H1 (cell line): ENCODE measurements around the gene SI. TPM values are rescaled to one million over a fixed set of nuclear protein-coding genes. Genes with fewer than 3 reads are reported as not detected.

Experiments used
- CTCF ChIA-PET: fragments of 300-600 bp; sonication (Branson Sonifier 250); formaldehyde crosslinking; loops from one replicate; lab custom pipeline; 2021; ENCODE audit not compliant: partially characterized antibody; lab: Charles Lee
- POLR2A ChIA-PET: fragments of 300-600 bp; sonication (Branson Sonifier 250); formaldehyde crosslinking; loops from one replicate; lab custom pipeline; 2021; ENCODE audit warnings: inconsistent platforms; ENCODE audit not compliant: partially characterized antibody; lab: Charles Lee
- DNase-seq, 2 experiments: peaks; one replicate each; pipeline versions ENCODE4 v3.0.0 to v3.0.0-alpha.2; 2010 to 2022; ENCODE audit warnings: low spot score in 2 of 2, low read depth in 1 of 2, mixed read lengths in 1 of 2
- FAIRE-seq: peaks from 2 replicates; lab custom pipeline; 2011; peaks lifted over from hg19 to GRCh38; lab: Jason Lieb, UNC
- H2AFZ ChIP-seq: 2 replicates; pipeline ENCODE4 v1.8.1; 2012; ENCODE audit warnings: low read length, inconsistent platforms
- H2AK5ac ChIP-seq: 2 replicates; pipeline ENCODE4 v1.6.1; 2013; ENCODE audit warnings: low read depth, low read length
- H2BK120ac ChIP-seq: replicated peaks from 2 replicates; pipeline ENCODE3; 2013; ENCODE audit warnings: low read depth, low read length, inconsistent platforms
- H2BK12ac ChIP-seq: 2 replicates; pipeline ENCODE4 v1.6.1; 2013; ENCODE audit warnings: low read depth, low read length
- H2BK15ac ChIP-seq: 2 replicates; pipeline ENCODE4 v1.6.1; 2013; ENCODE audit warnings: low read length
- H2BK20ac ChIP-seq: 2 replicates; pipeline ENCODE4 v1.6.1; 2013; ENCODE audit warnings: low read length
- H2BK5ac ChIP-seq: 2 replicates; pipeline ENCODE4 v1.6.1; 2013; ENCODE audit warnings: low read depth, low read length
- H3K14ac ChIP-seq: 2 replicates; pipeline ENCODE4 v1.6.1; 2013; ENCODE audit warnings: inconsistent platforms; ENCODE audit not compliant: insufficient read length
- H3K18ac ChIP-seq: 2 replicates; pipeline ENCODE4 v1.6.1; 2013; ENCODE audit warnings: low read length; ENCODE audit errors: extremely low read depth
- H3K23ac ChIP-seq: 2 replicates; pipeline ENCODE4 v1.6.1; 2013; ENCODE audit warnings: inconsistent platforms; ENCODE audit not compliant: insufficient read length
- H3K23me2 ChIP-seq: 2 replicates; pipeline ENCODE4 v1.6.1; 2013; ENCODE audit warnings: low read depth, low read length
- H3K27ac ChIP-seq: 2 replicates; pipeline ENCODE4 v1.6.1; 2011; ENCODE audit warnings: low read depth, low read length, inconsistent platforms
- H3K27me3 ChIP-seq, 4 experiments: replicated peaks in 1 of 4; 1 replicate in 1 of 4; 2 replicates in 3 of 4; pipeline versions ENCODE4 v1.6.1 to v1.8.1; 2011 to 2013; ENCODE audit warnings: low read length in 3 of 4, mild to moderate bottlenecking in 3 of 4, inconsistent platforms in 2 of 4, mixed read lengths in 2 of 4, moderate library complexity in 1 of 4; ENCODE audit not compliant: control insufficient read depth in 3 of 4, insufficient read depth in 3 of 4; ENCODE audit errors: extremely low read depth in 1 of 4
- H3K36me3 ChIP-seq, 4 experiments: 2 replicates each; pipeline versions ENCODE4 v1.6.1 to v1.8.1; 2011 to 2013; ENCODE audit warnings: mild to moderate bottlenecking in 4 of 4, low read length in 3 of 4, moderate library complexity in 2 of 4, control low read depth in 1 of 4, inconsistent platforms in 1 of 4; ENCODE audit not compliant: insufficient read depth in 4 of 4, control insufficient read depth in 2 of 4
- H3K4ac ChIP-seq: replicated peaks from 2 replicates; pipeline ENCODE3; 2013; ENCODE audit warnings: low read length, low read depth, mixed read lengths, inconsistent platforms; ENCODE audit not compliant: insufficient read length
- H3K4me1 ChIP-seq, 4 experiments: replicated peaks in 1 of 4; 1 replicate in 1 of 4; 2 replicates in 3 of 4; pipeline versions ENCODE4 v1.6.1 to v1.8.1; 2011 to 2013; ENCODE audit warnings: low read length in 3 of 4, inconsistent platforms in 2 of 4, mixed read lengths in 1 of 4; ENCODE audit not compliant: insufficient read depth in 4 of 4, control insufficient read depth in 3 of 4
- H3K4me2 ChIP-seq, 2 experiments: 2 replicates each; pipeline versions ENCODE4 v1.6.1 to v1.8.1; 2011 to 2013; ENCODE audit warnings: low read depth in 2 of 2, low read length in 2 of 2, control low read depth in 1 of 2, inconsistent platforms in 1 of 2, mild to moderate bottlenecking in 1 of 2; ENCODE audit not compliant: insufficient read depth in 1 of 2
- H3K4me3 ChIP-seq, 4 experiments: fragments of 200-600, 300-600 bp in 1 of 4; sonication (generic), shearing (Covaris generic), sonication (Bioruptor Twin) in 1 of 4; 2 replicates each; pipeline versions ENCODE4 v1.5.1 to v1.8.1; 2011 to 2016; ENCODE audit warnings: low read length in 4 of 4, low read depth in 3 of 4, control low read depth in 2 of 4, inconsistent platforms in 2 of 4, mild to moderate bottlenecking in 2 of 4, mixed read lengths in 1 of 4, moderate library complexity in 1 of 4; ENCODE audit not compliant: insufficient read depth in 2 of 4; ENCODE audit errors: extremely low read depth in 1 of 4
- H3K56ac ChIP-seq: replicated peaks from 2 replicates; pipeline ENCODE3; 2013; ENCODE audit warnings: low read depth, mild to moderate bottlenecking, mixed read lengths, low read length, inconsistent platforms; ENCODE audit not compliant: insufficient read length
- H3K79me1 ChIP-seq: 2 replicates; pipeline ENCODE4 v1.6.1; 2013; ENCODE audit warnings: low read depth, low read length, control low read depth
- H3K79me2 ChIP-seq, 2 experiments: 2 replicates each; pipeline versions ENCODE4 v1.6.1 to v1.8.1; 2012 to 2013; ENCODE audit warnings: low read length in 2 of 2, mild to moderate bottlenecking in 2 of 2, inconsistent platforms in 1 of 2; ENCODE audit not compliant: insufficient read depth in 2 of 2, control insufficient read depth in 1 of 2
- H3K9ac ChIP-seq, 4 experiments: replicated peaks in 1 of 4; 1 replicate in 1 of 4; 2 replicates in 3 of 4; pipeline versions ENCODE4 v1.6.1 to v1.8.1; 2011 to 2013; ENCODE audit warnings: low read depth in 3 of 4, low read length in 3 of 4, control low read depth in 2 of 4, mild to moderate bottlenecking in 2 of 4, moderate library complexity in 2 of 4, inconsistent platforms in 1 of 4; ENCODE audit errors: extremely low read depth in 1 of 4
- H3K9me3 ChIP-seq, 2 experiments: 2 replicates each; pipeline versions ENCODE4 v1.6.1 to v1.8.1; 2012 to 2013; ENCODE audit warnings: mild to moderate bottlenecking in 2 of 2, moderate library complexity in 2 of 2, control low read depth in 1 of 2, inconsistent platforms in 1 of 2, low read depth in 1 of 2, low read length in 1 of 2, mixed read lengths in 1 of 2; ENCODE audit not compliant: insufficient read depth in 2 of 2
- H4K20me1 ChIP-seq, 2 experiments: replicated peaks in 1 of 2; 2 replicates each; pipeline versions ENCODE3 to v1.8.1; 2011 to 2013; ENCODE audit warnings: inconsistent platforms in 2 of 2, low read length in 2 of 2, mild to moderate bottlenecking in 1 of 2; ENCODE audit not compliant: insufficient read depth in 2 of 2, control insufficient read depth in 1 of 2
- H4K5ac ChIP-seq: 2 replicates; pipeline ENCODE4 v1.6.1; 2013; ENCODE audit warnings: low read length, low read depth, mixed read lengths, inconsistent platforms; ENCODE audit not compliant: insufficient read length
- H4K8ac ChIP-seq: 2 replicates; pipeline ENCODE4 v1.8.0; 2013; ENCODE audit warnings: mild to moderate bottlenecking, moderate library complexity, low read length, inconsistent platforms; ENCODE audit not compliant: insufficient read depth; ENCODE audit errors: extremely low read depth
- H4K91ac ChIP-seq: replicated peaks from 2 replicates; pipeline ENCODE3; 2013; ENCODE audit warnings: low read length, mixed read lengths, inconsistent platforms; ENCODE audit not compliant: insufficient read length
- BCL11A ChIP-seq, 2 experiments: IDR thresholded peaks; one replicate each; pipeline ENCODE4 v1.6.1; 2011; ENCODE audit warnings: low read depth in 2 of 2, low read length in 2 of 2, mild to moderate bottlenecking in 2 of 2
- CEBPB ChIP-seq: IDR thresholded peaks from 2 replicates; pipeline ENCODE4 v1.6.1; 2012; ENCODE audit warnings: low read depth, low read length
- CHD1 ChIP-seq: IDR thresholded peaks from 2 replicates; pipeline ENCODE4 v1.6.1; 2012; ENCODE audit warnings: low read depth, low read length, improper control_type of control experiment
- SIX5 ChIP-seq: IDR thresholded peaks from 2 replicates; pipeline ENCODE4 v1.6.1; 2011; ENCODE audit warnings: mild to moderate bottlenecking, low read depth, low read length
- TAF7 ChIP-seq: optimal IDR thresholded peaks from 2 replicates; pipeline ENCODE3; 2011; ENCODE audit warnings: low read depth, mild to moderate bottlenecking, inconsistent platforms, low read length, moderate library complexity, borderline replicate concordance
- TBP ChIP-seq: IDR thresholded peaks from 2 replicates; pipeline ENCODE4 v1.6.1; 2011; ENCODE audit warnings: low read depth, low read length, improper control_type of control experiment
- TEAD4 ChIP-seq: IDR thresholded peaks from 2 replicates; pipeline ENCODE4 v1.6.1; 2012; ENCODE audit warnings: low read depth, low read length, inconsistent platforms, mixed read lengths
- polyA plus RNA-seq, 7 experiments: library from polyadenylated mRNA; depleted of rRNA in 3 of 7; stranded (reverse) in 5 of 7; unstranded in 2 of 7; fragments of >200 nt in 5 of 7; fragments of 200-250 nt in 2 of 7; gene quantifications; 1 replicate in 5 of 7; 2 replicates in 1 of 7; 4 replicates in 1 of 7; pipeline versions ENCODE4 v1.2.1 to v1.2.3, GENCODE V29; 2011 to 2013; ENCODE audit warnings: missing spikeins in 2 of 7, mixed read lengths in 2 of 7
- total RNA-seq: library from RNA; stranded (reverse); fragmentation: NEBNext Ultra II Directional; extraction: Animal tissue kit (Norgen Biotek cat#: 25700); gene quantifications from 2 replicates; pipeline ENCODE4 v1.2.1, GENCODE V29; 2021

SI gene
- total and polyA plus RNA-seq, 2 of the 8 experiments (the other 6 are each of a cell fraction or from before 2014, with no cell fraction given), result not detected

- H2BK20ac ChIP-seq, result no peak overlapping the region
- H4K20me1 ChIP-seq, result no peaks in the 10 kb centered on the region
- no peak for DNase-seq
- no peaks in the 10 kb centered on the region for H3K4me1 ChIP-seq
- no peak overlapping the region for H3K56ac ChIP-seq
- no peak overlapping the region for H3K4ac ChIP-seq
- no peak overlapping the region for H2AFZ ChIP-seq
- POLR2A ChIA-PET, result no interaction called here
- no peaks in the 10 kb centered on the region for H3K79me2 ChIP-seq
- H3K27ac ChIP-seq, result no peak overlapping the region
- no peak overlapping the region for H3K18ac ChIP-seq
- no peak overlapping the region for H3K4me3 ChIP-seq
- no peak overlapping the region for H3K4me2 ChIP-seq
- H2BK12ac ChIP-seq, result no peak overlapping the region
- no peak overlapping the region for H4K8ac ChIP-seq
- H3K36me3 ChIP-seq, result no peaks in the 10 kb centered on the region
- no peak overlapping the region for H3K23ac ChIP-seq
- H4K91ac ChIP-seq, result no peak overlapping the region
- no peaks in the 10 kb centered on the region for H3K9me3 ChIP-seq
- no peak overlapping the region for H2AK5ac ChIP-seq
- no peaks in the 10 kb centered on the region for H3K27me3 ChIP-seq
- FAIRE-seq, result no peak
- H3K79me1 ChIP-seq, result no peaks in the 10 kb centered on the region
- no peak overlapping the region for H2BK5ac ChIP-seq
- no peak overlapping the region for H2BK120ac ChIP-seq
- CTCF ChIA-PET, result interaction anchor here (0.6 kb wide), 1 partner anchor 66 kb away, joined by 3 read pairs; no protein-coding TSS in a partner anchor
- no peak overlapping the region for H4K5ac ChIP-seq
- H2BK15ac ChIP-seq, result no peak overlapping the region
- TF ChIP-seq BCL11A (IDR thresholded peaks at IDR 0.05; ENCODE audit: low read depth in 2 of 2, low read length in 2 of 2), result no peak
- TF ChIP-seq SIX5, result no peak
- TF ChIP-seq CEBPB, result 0 out of 2 replicates have a peak, but pooled peaks have one; percentile 4
- TF ChIP-seq TAF7, result no peak
- TF ChIP-seq TEAD4, result no peak
- no peak for TF ChIP-seq TBP
- no peak for TF ChIP-seq CHD1
- no peak overlapping the region for H3K9ac ChIP-seq
- no peak overlapping the region for H3K14ac ChIP-seq
- no peaks in the 10 kb centered on the region for H3K23me2 ChIP-seq
These were observed 47.5 kb upstream of the SI start for GRCh38 chr3:165125836-165126235.
